ENCODE measurements around the gene POLR2B.

Gene POLR2B

GRCh38 chr4:56961107-56961500 lies 17.6 kb upstream of the POLR2B start:
- Histone ChIP-seq H3K27me3 (ENCODE audit: control insufficient read depth in 1 of 2, insufficient read depth in 2 of 2, low read length in 2 of 2) (no peaks in the 10 kb centered on the region), H3K4me1 (ENCODE audit: control insufficient read depth, insufficient read depth, low read length) (no peaks in the 10 kb centered on the region), H3K4me3 (ENCODE audit: low read length in 2 of 2) (no peak overlapping the region), H3K36me3 (ENCODE audit: control insufficient read depth in 2 of 2, insufficient read depth in 2 of 2, low read length in 2 of 2) (peaks cover 7 to 10% of the 10 kb centered on the region in 2 donors), H3K27ac (ENCODE audit: low read length) (no peak overlapping the region), H3K9ac (ENCODE audit: low read length in 2 of 2) (no peak overlapping the region), H3K9me3 (ENCODE audit: control insufficient read depth in 2 of 2, low read length in 2 of 2) (no peaks in the 10 kb centered on the region)

- H3K4me3 ChIP-seq (ENCODE audit: low read length in 2 of 2): no peak overlapping the region
- H3K9ac ChIP-seq (ENCODE audit: low read length in 2 of 2): no peak overlapping the region
- no peaks in the 10 kb centered on the region for H3K9me3 ChIP-seq (ENCODE audit: control insufficient read depth in 2 of 2, low read length in 2 of 2)
- peaks cover 9% of the 10 kb centered on the region for H3K4me1 ChIP-seq (ENCODE audit: control insufficient read depth, insufficient read depth, low read length)
- H3K36me3 ChIP-seq (ENCODE audit: control insufficient read depth in 2 of 2, insufficient read depth in 2 of 2, low read length in 2 of 2): peaks cover 29 to 33% of the 10 kb centered on the region in 2 donors
- H3K27ac ChIP-seq (ENCODE audit: low read length): no peak overlapping the region
- H3K27me3 ChIP-seq (ENCODE audit: control insufficient read depth in 1 of 2, insufficient read depth in 2 of 2, low read length in 2 of 2): no peaks in the 10 kb centered on the region
These were observed 7.3 kb upstream of the POLR2B start for GRCh38 chr4:56971383-56971782.

- Histone ChIP-seq H3K27me3 (ENCODE audit: control insufficient read depth in 1 of 2, insufficient read depth in 2 of 2, low read length in 2 of 2) (no peaks in the 10 kb centered on the region), H3K4me1 (ENCODE audit: control insufficient read depth, insufficient read depth, low read length) (peaks cover 13% of the 10 kb centered on the region), H3K9ac (ENCODE audit: low read length in 2 of 2) (no peak overlapping the region), H3K4me3 (ENCODE audit: low read length in 2 of 2) (no peak overlapping the region), H3K36me3 (ENCODE audit: control insufficient read depth in 2 of 2, insufficient read depth in 2 of 2, low read length in 2 of 2) (peaks cover 28 to 30% of the 10 kb centered on the region in 2 donors), H3K9me3 (ENCODE audit: control insufficient read depth in 2 of 2, low read length in 2 of 2) (no peaks in the 10 kb centered on the region), H3K27ac (ENCODE audit: low read length) (no peak overlapping the region)
These were observed 6.3 kb upstream of the POLR2B start for GRCh38 chr4:56972389-56972788.

- peaks cover 13% of the 10 kb centered on the region for H3K4me1 ChIP-seq (ENCODE audit: control insufficient read depth, insufficient read depth, low read length)
These were observed 5.9 kb upstream of the POLR2B start for GRCh38 chr4:56972809-56973208.

GRCh38 chr4:56973336-56973735 lies 5.4 kb upstream of the POLR2B start:
- Histone ChIP-seq H3K4me3 (ENCODE audit: low read length in 2 of 2) (no peak overlapping the region), H3K9me3 (ENCODE audit: control insufficient read depth in 2 of 2, low read length in 2 of 2) (no peaks in the 10 kb centered on the region), H3K27ac (ENCODE audit: low read length) (no peak overlapping the region), H3K27me3 (ENCODE audit: control insufficient read depth in 1 of 2, insufficient read depth in 2 of 2, low read length in 2 of 2) (no peaks in the 10 kb centered on the region), H3K9ac (ENCODE audit: low read length in 2 of 2) (no peak overlapping the region), H3K4me1 (ENCODE audit: control insufficient read depth, insufficient read depth, low read length) (peaks cover 13% of the 10 kb centered on the region), H3K36me3 (ENCODE audit: control insufficient read depth in 2 of 2, insufficient read depth in 2 of 2, low read length in 2 of 2) (peaks cover 24 to 29% of the 10 kb centered on the region in 2 donors)

More at GRCh38 chr4:56972809-56973208, 5.9 kb upstream of the POLR2B start:
- Histone ChIP-seq H3K9ac (ENCODE audit: low read length in 2 of 2) (no peak overlapping the region), H3K36me3 (ENCODE audit: control insufficient read depth in 2 of 2, insufficient read depth in 2 of 2, low read length in 2 of 2) (peaks cover 24 to 29% of the 10 kb centered on the region in 2 donors), H3K4me3 (ENCODE audit: low read length in 2 of 2) (no peak overlapping the region), H3K27ac (ENCODE audit: low read length) (no peak overlapping the region), H3K27me3 (ENCODE audit: control insufficient read depth in 1 of 2, insufficient read depth in 2 of 2, low read length in 2 of 2) (no peaks in the 10 kb centered on the region), H3K9me3 (ENCODE audit: control insufficient read depth in 2 of 2, low read length in 2 of 2) (no peaks in the 10 kb centered on the region)

- no peaks in the 10 kb centered on the region for H3K9me3 ChIP-seq (ENCODE audit: control insufficient read depth in 2 of 2, low read length in 2 of 2)
- peaks cover 20 to 21% of the 10 kb centered on the region in 2 donors for H3K36me3 ChIP-seq (ENCODE audit: control insufficient read depth in 2 of 2, insufficient read depth in 2 of 2, low read length in 2 of 2)
- no peak overlapping the region for H3K27ac ChIP-seq (ENCODE audit: low read length)
- H3K27me3 ChIP-seq (ENCODE audit: control insufficient read depth in 1 of 2, insufficient read depth in 2 of 2, low read length in 2 of 2): no peaks in the 10 kb centered on the region
- H3K4me3 ChIP-seq (ENCODE audit: low read length in 2 of 2): peak overlapping the region; percentile 95 to 99
- peaks cover 18% of the 10 kb centered on the region for H3K4me1 ChIP-seq (ENCODE audit: control insufficient read depth, insufficient read depth, low read length)
- peak overlapping the region; percentile 82 to 88 for H3K9ac ChIP-seq (ENCODE audit: low read length in 2 of 2)
These were observed 2.3 kb upstream of the POLR2B start for GRCh38 chr4:56976283-56976836.

- H3K36me3 ChIP-seq (ENCODE audit: control insufficient read depth in 2 of 2, insufficient read depth in 2 of 2, low read length in 2 of 2): peaks cover 18 to 20% of the 10 kb centered on the region in 2 donors
- peak overlapping the region; percentile 95 to 99 for H3K4me3 ChIP-seq (ENCODE audit: low read length in 2 of 2)
- peak overlapping the region; percentile 81 for H3K27ac ChIP-seq (ENCODE audit: low read length)
- peaks cover 18% of the 10 kb centered on the region for H3K4me1 ChIP-seq (ENCODE audit: control insufficient read depth, insufficient read depth, low read length)
- no peaks in the 10 kb centered on the region for H3K9me3 ChIP-seq (ENCODE audit: control insufficient read depth in 2 of 2, low read length in 2 of 2)
- no peaks in the 10 kb centered on the region for H3K27me3 ChIP-seq (ENCODE audit: control insufficient read depth in 1 of 2, insufficient read depth in 2 of 2, low read length in 2 of 2)
- H3K9ac ChIP-seq (ENCODE audit: low read length in 2 of 2): peak overlapping the region; percentile 82 to 88
These were observed 1.8 kb upstream of the POLR2B start for GRCh38 chr4:56976837-56977320.

GRCh38 chr4:56977321-56978012 lies 1.2 kb upstream of the POLR2B start, which contains the start of gene NOA1:
Gene NOA1 (minus strand): TSS chr4:56977606. CDS start chr4:56977585, 21 bp downstream.
- Histone ChIP-seq H3K9me3 (ENCODE audit: control insufficient read depth in 2 of 2, low read length in 2 of 2) (no peaks in the 10 kb centered on the region), H3K4me3 (ENCODE audit: low read length in 2 of 2) (peak within 1 kb of the TSS; percentile 99 to 100), H3K36me3 (ENCODE audit: control insufficient read depth in 2 of 2, insufficient read depth in 2 of 2, low read length in 2 of 2) (peaks cover 13 to 16% of the 10 kb centered on the region in 2 donors), H3K9ac (ENCODE audit: low read length in 2 of 2) (peak within 1 kb of the TSS; percentile 88 to 97), H3K27ac (ENCODE audit: low read length) (peak within 1 kb of the TSS; percentile 84), H3K27me3 (ENCODE audit: control insufficient read depth in 1 of 2, insufficient read depth in 2 of 2, low read length in 2 of 2) (no peaks in the 10 kb centered on the region), H3K4me1 (ENCODE audit: control insufficient read depth, insufficient read depth, low read length) (peaks cover 18% of the 10 kb centered on the region)

GRCh38 chr4:56979421-56980072 lies 851 bp downstream of the POLR2B start:
- Histone ChIP-seq H3K4me3 (ENCODE audit: low read length in 2 of 2) (peak overlapping the region; percentile 99 to 100), H3K27me3 (ENCODE audit: control insufficient read depth in 1 of 2, insufficient read depth in 2 of 2, low read length in 2 of 2) (no peaks in the 10 kb centered on the region), H3K9ac (ENCODE audit: low read length in 2 of 2) (peak overlapping the region in 1 of 2 donors; percentile 97), H3K4me1 (ENCODE audit: control insufficient read depth, insufficient read depth, low read length) (peaks cover 18% of the 10 kb centered on the region), H3K9me3 (ENCODE audit: control insufficient read depth in 2 of 2, low read length in 2 of 2) (no peaks in the 10 kb centered on the region), H3K36me3 (ENCODE audit: control insufficient read depth in 2 of 2, insufficient read depth in 2 of 2, low read length in 2 of 2) (no peaks in the 10 kb centered on the region), H3K27ac (ENCODE audit: low read length) (peak overlapping the region; percentile 84)

- Histone ChIP-seq H3K27ac (ENCODE audit: low read length) (no peak overlapping the region), H3K36me3 (ENCODE audit: control insufficient read depth in 2 of 2, insufficient read depth in 2 of 2, low read length in 2 of 2) (peaks cover 0 to under 1% of the 10 kb centered on the region in 2 donors), H3K9me3 (ENCODE audit: control insufficient read depth in 2 of 2, low read length in 2 of 2) (no peaks in the 10 kb centered on the region), H3K9ac (ENCODE audit: low read length in 2 of 2) (no peak overlapping the region), H3K27me3 (ENCODE audit: control insufficient read depth in 1 of 2, insufficient read depth in 2 of 2, low read length in 2 of 2) (no peaks in the 10 kb centered on the region), H3K4me3 (ENCODE audit: low read length in 2 of 2) (no peak overlapping the region), H3K4me1 (ENCODE audit: control insufficient read depth, insufficient read depth, low read length) (peaks cover 6% of the 10 kb centered on the region)
These were observed 3.1 kb downstream of the POLR2B start for GRCh38 chr4:56981795-56982201.

Data from stomach smooth muscle (tissue), 2 donors.